Activated T-cell treated with anti-CD3 and anti-CD28 coated beads, Interleukin-2, amount 50 U/mL, for 4 hours (primary cell): ENCODE measurements around the gene ZNF491. TPM values are rescaled to one million over a fixed set of nuclear protein-coding genes. Genes with fewer than 3 reads are reported as not detected.

Experiments
- total RNA-seq, 3 donors: library from RNA; stranded (reverse); gene quantifications; one replicate each; pipeline ENCODE4 v1.2.1, GENCODE V29; 2021

The ZNF491 gene
- total RNA-seq, 3 donors from 2014 or later, result 0.13 to 0.33 (median 0.16) TPM

Other genes with a start within 250 kb of the ZNF491 start
- gene ELOF1, start 239.3 kb upstream of the ZNF491 start, total RNA-seq, result 10 to 100 TPM; 82.5 to 91.6 (median 86.4) TPM
- gene ACP5, start 220.9 kb upstream of the ZNF491 start, total RNA-seq, result 1 to 10 TPM; 2.4 to 2.9 (median 2.8) TPM
- gene ZNF627, start 201.0 kb upstream of the ZNF491 start, total RNA-seq, result 1 to 10 TPM; 2.6 to 3.5 (median 3.4) TPM
- 1 to 10 TPM; 1.3 to 2.9 (median 1.3) TPM for gene ZNF823, start 59.6 kb upstream of the ZNF491 start, total RNA-seq
- gene ZNF441, start 31.5 kb upstream of the ZNF491 start, total RNA-seq, result 1 to 10 TPM; 1.6 to 2.9 (median 1.7) TPM
- gene ZNF440, start 15.8 kb downstream of the ZNF491 start, total RNA-seq, result 1 to 10 TPM; 4.2 to 4.6 (median 4.3) TPM
- gene ZNF439, start 50.2 kb downstream of the ZNF491 start, total RNA-seq, result 1 to 10 TPM; 1.9 to 3.3 (median 2.9) TPM
- 1 to 10 TPM in 2 of 3 donors, under 1 TPM in 1; 0.78 to 1.2 (median 1.1) TPM for gene ZNF69, start 89.3 kb downstream of the ZNF491 start, total RNA-seq
- gene ZNF700, start 126.6 kb downstream of the ZNF491 start, total RNA-seq, result 1 to 10 TPM; 6.3 to 6.4 (median 6.4) TPM
- gene ZNF763, start 166.5 kb downstream of the ZNF491 start, total RNA-seq, result under 1 TPM; 0.24 to 0.56 (median 0.27) TPM
- gene ZNF433, start 237.2 kb downstream of the ZNF491 start, total RNA-seq, result under 1 TPM; 0.16 to 0.57 (median 0.51) TPM